ENCODE results near the gene OPTC. TPM values are rescaled to one million over a fixed set of nuclear protein-coding genes. Genes with fewer than 3 reads are reported as not detected.

The OPTC gene
- total RNA-seq, 4 donors from 2014 or later: not detected

DNA sequence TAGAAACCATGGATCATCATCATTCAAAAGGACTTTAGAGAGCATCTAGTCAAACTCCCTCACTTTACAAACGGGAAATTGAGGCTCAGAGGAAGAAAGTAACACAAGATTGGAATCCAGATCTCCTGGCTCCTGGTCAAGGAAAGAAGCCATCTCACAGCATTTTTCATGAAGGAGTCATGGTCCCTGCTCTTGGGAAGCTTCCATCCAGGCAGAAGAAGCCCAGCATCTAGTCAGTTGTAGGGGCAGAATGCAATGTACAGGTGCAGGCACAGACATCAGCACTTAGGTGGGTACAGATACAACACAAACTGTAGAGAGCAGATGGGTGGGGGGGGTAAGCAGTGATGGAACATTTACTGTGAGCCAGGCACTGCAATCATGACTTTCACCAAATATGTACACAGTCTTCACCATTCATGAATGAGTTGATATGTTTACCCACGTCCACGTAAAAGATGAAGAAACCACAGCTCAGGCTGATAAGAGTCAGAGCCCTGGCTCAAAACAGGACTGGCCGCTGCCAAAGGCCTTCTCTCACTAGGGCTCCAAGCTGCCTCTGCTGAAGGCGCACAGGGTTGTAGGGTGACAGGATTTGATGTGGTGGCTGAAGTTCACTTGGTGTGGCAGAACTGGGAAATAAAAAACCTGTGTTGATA lies 44.0 kb downstream of the OPTC start:
- TF ChIP-seq, protein P1, sequence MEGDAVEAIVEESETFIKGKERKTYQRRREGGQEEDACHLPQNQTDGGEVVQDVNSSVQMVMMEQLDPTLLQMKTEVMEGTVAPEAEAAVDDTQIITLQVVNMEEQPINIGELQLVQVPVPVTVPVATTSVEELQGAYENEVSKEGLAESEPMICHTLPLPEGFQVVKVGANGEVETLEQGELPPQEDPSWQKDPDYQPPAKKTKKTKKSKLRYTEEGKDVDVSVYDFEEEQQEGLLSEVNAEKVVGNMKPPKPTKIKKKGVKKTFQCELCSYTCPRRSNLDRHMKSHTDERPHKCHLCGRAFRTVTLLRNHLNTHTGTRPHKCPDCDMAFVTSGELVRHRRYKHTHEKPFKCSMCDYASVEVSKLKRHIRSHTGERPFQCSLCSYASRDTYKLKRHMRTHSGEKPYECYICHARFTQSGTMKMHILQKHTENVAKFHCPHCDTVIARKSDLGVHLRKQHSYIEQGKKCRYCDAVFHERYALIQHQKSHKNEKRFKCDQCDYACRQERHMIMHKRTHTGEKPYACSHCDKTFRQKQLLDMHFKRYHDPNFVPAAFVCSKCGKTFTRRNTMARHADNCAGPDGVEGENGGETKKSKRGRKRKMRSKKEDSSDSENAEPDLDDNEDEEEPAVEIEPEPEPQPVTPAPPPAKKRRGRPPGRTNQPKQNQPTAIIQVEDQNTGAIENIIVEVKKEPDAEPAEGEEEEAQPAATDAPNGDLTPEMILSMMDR (IDR thresholded peaks at IDR 0.05 in 4 of 5, conservative IDR thresholded peaks at IDR 0.05 in 1 of 5): no peak
- TF ChIP-seq POLR2A (IDR thresholded peaks at IDR 0.05): no peak
- Histone ChIP-seq H3K9me3 (no peaks in the 10 kb centered on the region), H3K4me1 (peaks cover 0 to 10% of the 10 kb centered on the region in 2 donors), H3K36me3 (no peaks in the 10 kb centered on the region), H3K27me3 (no peaks in the 10 kb centered on the region), H3K27ac (peak overlapping the region in 3 of 4 donors; percentile 29 to 49 (median 30)), H3K4me3 (no peak overlapping the region)
- in situ Hi-C loops (cut with MboI; ENCODE audit: low sequenced_read_pairs in 4 of 4) (no loop called here), intact Hi-C loops (cut with DNase I; ENCODE audit: low total_unique reads) (no loop called here)
- ATAC-seq (no peak), DNase-seq (no peak)

DNA sequence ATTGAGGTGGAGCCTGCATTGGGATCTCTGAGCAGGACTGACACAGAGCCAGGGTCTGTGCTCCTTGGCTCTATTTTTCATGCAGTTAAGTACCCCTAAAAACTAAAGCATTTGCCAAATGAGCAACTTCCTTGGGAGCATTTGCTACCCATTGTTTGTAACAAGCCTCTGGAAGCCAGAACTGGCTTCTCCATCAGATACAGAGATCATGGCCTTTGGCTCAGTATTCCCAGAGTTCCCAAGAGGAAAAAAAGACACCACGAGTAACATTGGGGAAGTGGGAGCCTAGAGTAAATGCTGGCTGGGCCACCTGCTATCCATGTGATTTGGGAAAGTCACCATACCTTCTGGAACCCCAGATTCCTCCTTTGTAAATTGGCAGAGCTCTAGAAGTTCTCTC lies 44.8 kb downstream of the OPTC start:
- Histone ChIP-seq H3K4me1 (peaks cover 0 to 10% of the 10 kb centered on the region in 2 donors), H3K9me3 (no peaks in the 10 kb centered on the region), H3K27ac (peak overlapping the region in 1 of 4 donors; percentile 30), H3K36me3 (no peaks in the 10 kb centered on the region), H3K4me3 (no peak overlapping the region), H3K27me3 (no peaks in the 10 kb centered on the region)
- in situ Hi-C loops (cut with MboI; ENCODE audit: low sequenced_read_pairs in 4 of 4) (no loop called here), intact Hi-C loops (cut with DNase I; ENCODE audit: low total_unique reads) (no loop called here)
- no peak for ATAC-seq
- no peak for TF ChIP-seq POLR2A (IDR thresholded peaks at IDR 0.05)
- TF ChIP-seq, protein P1 (IDR thresholded peaks at IDR 0.05 in 4 of 5, conservative IDR thresholded peaks at IDR 0.05 in 1 of 5): no peak
- no peak for DNase-seq

DNA sequence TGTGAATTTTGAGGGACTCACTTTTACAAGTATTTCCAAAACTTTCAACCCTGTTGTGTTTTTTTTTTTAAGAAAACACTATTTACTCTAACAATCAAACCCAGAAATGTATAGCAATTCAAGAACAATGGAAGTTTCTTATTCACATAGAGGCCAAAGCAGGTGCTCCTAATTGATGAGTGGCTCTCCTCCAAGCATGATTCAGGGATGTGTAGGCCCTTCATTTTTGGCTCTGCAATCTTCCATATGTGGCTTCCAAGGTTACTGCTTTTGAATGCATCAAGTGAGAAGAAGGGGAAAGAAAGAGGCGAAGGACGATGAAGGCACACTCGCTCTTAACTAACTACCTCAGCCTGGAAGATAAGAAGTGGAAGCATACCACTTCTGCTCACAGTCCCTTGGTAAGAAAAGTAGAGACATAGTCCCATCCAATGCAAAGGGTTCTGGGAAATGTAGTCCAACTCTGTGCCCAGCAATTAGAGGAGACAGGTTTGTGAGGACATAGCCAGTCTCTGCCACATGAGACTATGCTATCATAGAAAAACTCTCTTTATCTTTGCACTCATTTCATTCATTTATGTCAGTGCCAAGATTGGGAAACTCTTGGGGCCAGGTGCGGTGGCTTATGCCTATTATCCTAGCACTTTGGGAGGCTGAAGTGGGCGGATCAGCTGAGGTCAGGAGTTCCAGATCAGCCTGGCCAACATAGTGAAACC lies 46.0 kb downstream of the OPTC start:
- Histone ChIP-seq H3K36me3 (no peaks in the 10 kb centered on the region), H3K4me1 (peaks cover 0 to 10% of the 10 kb centered on the region in 2 donors), H3K27me3 (no peaks in the 10 kb centered on the region), H3K27ac (peak overlapping the region in 1 of 4 donors; percentile 10), H3K9me3 (no peaks in the 10 kb centered on the region), H3K4me3 (no peak overlapping the region)
- intact Hi-C loops (cut with DNase I; ENCODE audit: low total_unique reads) (no loop called here), in situ Hi-C loops (cut with MboI; ENCODE audit: low sequenced_read_pairs in 4 of 4) (no loop called here)
- TF ChIP-seq, protein P1 (IDR thresholded peaks at IDR 0.05 in 4 of 5, conservative IDR thresholded peaks at IDR 0.05 in 1 of 5): no peak
- TF ChIP-seq POLR2A (IDR thresholded peaks at IDR 0.05): no peak
- ATAC-seq (peak in 1 of 2 donors; percentile 48), DNase-seq (no peak)

DNA sequence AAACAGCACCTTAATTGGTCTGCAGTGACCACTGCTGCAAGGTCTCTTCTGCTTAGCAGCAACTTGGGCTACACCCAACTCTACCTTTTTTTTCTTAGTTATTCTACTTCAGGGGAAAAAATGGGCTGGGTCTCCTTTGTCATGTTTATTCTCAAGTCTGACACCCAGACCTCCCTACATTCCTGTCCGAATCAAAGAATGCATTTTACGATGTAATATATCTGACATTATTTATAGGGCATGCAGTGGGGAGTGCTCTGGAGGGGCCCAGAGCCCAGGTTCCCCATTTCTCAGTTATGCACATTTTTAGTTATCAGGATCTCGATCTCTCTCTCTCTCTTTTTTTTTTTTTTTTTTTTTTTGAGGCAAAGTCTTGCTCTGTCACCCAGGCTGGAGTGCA lies 50.5 kb downstream of the OPTC start:
- no peaks in the 10 kb centered on the region for H3K27me3 ChIP-seq
- TF ChIP-seq, protein P1 (IDR thresholded peaks at IDR 0.05 in 4 of 5, conservative IDR thresholded peaks at IDR 0.05 in 1 of 5): no peak
- TF ChIP-seq POLR2A (IDR thresholded peaks at IDR 0.05): no peak
- intact Hi-C loops (cut with DNase I; ENCODE audit: low total_unique reads): no loop called here
- H3K9me3 ChIP-seq: no peaks in the 10 kb centered on the region
- H3K4me3 ChIP-seq: no peak overlapping the region
- H3K27ac ChIP-seq: no peak overlapping the region
- in situ Hi-C loops (cut with MboI; ENCODE audit: low sequenced_read_pairs in 4 of 4): no loop called here
- no peaks in the 10 kb centered on the region for H3K36me3 ChIP-seq
- ATAC-seq (no peak), DNase-seq (no peak)
- no peaks in the 10 kb centered on the region for H3K4me1 ChIP-seq

Measured in gastrocnemius medialis (tissue), 4 donors.